HG03066 (cell line): Measurements from ENCODE around the gene FAM240A.
"Not testable (repeated sequence)": the region's sequence is repeated elsewhere in the genome, so short reads cannot be mapped to it uniquely, and the experiment has no call there.

Source experiments
- ATAC-seq: cut with Tn5 transposase; IDR thresholded peaks from one replicate; pipeline ENCODE4 v1.9.1; 2021; ENCODE audit warnings: low read depth; ENCODE audit not compliant: unreplicated experiment

FAM240A gene

GRCh38 chr3:46612324-46612723 is at the start of gene FAM240A:
Gene FAM240A (plus strand): TSS chr3:46612525. CDS start chr3:46612684, 159 bp downstream.
- no peak for ATAC-seq

- no peak for ATAC-seq
These were observed 47.9 kb upstream of the FAM240A start for GRCh38 chr3:46564190-46565021.

GRCh38 chr3:46565077-46565476 is 47.2 kb upstream of the FAM240A start:
- no peak for ATAC-seq

GRCh38 chr3:46565607-46566039 is 46.7 kb upstream of the FAM240A start:
- no peak for ATAC-seq

GRCh38 chr3:46566040-46566641 is 46.2 kb upstream of the FAM240A start, which contains the start of gene LRRC2:
Gene LRRC2 (minus strand): TSS chr3:46566302. CDS start chr3:46551591, 14,711 bp downstream.
- ATAC-seq = no peak

GRCh38 chr3:46571684-46572083 is 40.6 kb upstream of the FAM240A start:
- ATAC-seq = no peak

GRCh38 chr3:46573701-46574100 is 38.6 kb upstream of the FAM240A start:
- ATAC-seq = no peak

- no peak for ATAC-seq
These were observed 38.1 kb upstream of the FAM240A start for GRCh38 chr3:46574243-46574646.

GRCh38 chr3:46574881-46575576 is 37.3 kb upstream of the FAM240A start:
- no peak for ATAC-seq

GRCh38 chr3:46575577-46576222 is 36.6 kb upstream of the FAM240A start:
- ATAC-seq = no peak

- no peak for ATAC-seq
These were observed 35.9 kb upstream of the FAM240A start for GRCh38 chr3:46576386-46576785.

GRCh38 chr3:46576879-46577278 is 35.4 kb upstream of the FAM240A start:
- ATAC-seq = no peak

- ATAC-seq = not testable (repeated sequence)
These were observed 34.6 kb upstream of the FAM240A start for GRCh38 chr3:46577580-46578249.

- ATAC-seq = no peak
These were observed 33.2 kb upstream of the FAM240A start for GRCh38 chr3:46578973-46579755.

GRCh38 chr3:46579756-46580286 is 32.5 kb upstream of the FAM240A start:
- no peak for ATAC-seq

- no peak for ATAC-seq
These were observed 31.6 kb upstream of the FAM240A start for GRCh38 chr3:46580675-46581074.

- ATAC-seq = no peak
These were observed 27.5 kb upstream of the FAM240A start for GRCh38 chr3:46584598-46585467.
